H1 (cell line): ENCODE measurements around the gene PASK. TPM values are rescaled to one million over a fixed set of nuclear protein-coding genes. Genes with fewer than 3 reads are reported as not detected.

Experiments used
- CREB1 ChIP-seq: IDR thresholded peaks from 2 replicates; pipeline ENCODE4 v1.6.1; 2012; ENCODE audit warnings: inconsistent platforms
- CTBP2 ChIP-seq: IDR thresholded peaks from 2 replicates; pipeline ENCODE4 v1.7.0; 2011; ENCODE audit warnings: borderline replicate concordance, mild to moderate bottlenecking, moderate library complexity, mixed read lengths, low read length; ENCODE audit not compliant: insufficient read depth, insufficient read length
- EZH2 ChIP-seq: fragments of 200-600 bp; sonication (generic); IDR thresholded peaks from 2 replicates; pipeline ENCODE4 v1.7.1; 2012; ENCODE audit warnings: low read depth, mild to moderate bottlenecking, moderate library complexity, low read length, inconsistent platforms; ENCODE audit not compliant: severe bottlenecking
- HDAC2 ChIP-seq, 2 experiments: fragments of 300-600 bp in 1 of 2; sonication (generic) in 1 of 2; IDR thresholded peaks; 2 replicates each; pipeline ENCODE4 v1.6.1; 2011 to 2012; ENCODE audit warnings: low read depth in 2 of 2, low read length in 2 of 2, mild to moderate bottlenecking in 2 of 2, moderate library complexity in 2 of 2, borderline replicate concordance in 1 of 2, inconsistent platforms in 1 of 2
- RBBP5 ChIP-seq: IDR thresholded peaks from 2 replicates; pipeline ENCODE4 v1.7.1; 2012; ENCODE audit warnings: low read depth, mild to moderate bottlenecking, inconsistent platforms, low read length, moderate library complexity, borderline replicate concordance
- TBP ChIP-seq: IDR thresholded peaks from 2 replicates; pipeline ENCODE4 v1.6.1; 2011; ENCODE audit warnings: low read depth, low read length, improper control_type of control experiment
- polyA plus RNA-seq, 7 experiments: library from polyadenylated mRNA; depleted of rRNA in 3 of 7; stranded (reverse) in 5 of 7; unstranded in 2 of 7; fragments of >200 nt in 5 of 7; fragments of 200-250 nt in 2 of 7; gene quantifications; 1 replicate in 5 of 7; 2 replicates in 1 of 7; 4 replicates in 1 of 7; pipeline versions ENCODE4 v1.2.1 to v1.2.3, GENCODE V29; 2011 to 2013; ENCODE audit warnings: missing spikeins in 2 of 7, mixed read lengths in 2 of 7
- total RNA-seq: library from RNA; stranded (reverse); fragmentation: NEBNext Ultra II Directional; extraction: Animal tissue kit (Norgen Biotek cat#: 25700); gene quantifications from 2 replicates; pipeline ENCODE4 v1.2.1, GENCODE V29; 2021
- TF ChIP-seq, protein P1 (sequence below): IDR thresholded peaks from 2 replicates; pipeline ENCODE4 v1.6.1; 2011; ENCODE audit warnings: low read length, improper control_type of control experiment

PASK gene
- total and polyA plus RNA-seq, 2 of the 8 experiments (the other 6 are each of a cell fraction or from before 2014, with no cell fraction given): 20.5 to 66.1 TPM

DNA sequence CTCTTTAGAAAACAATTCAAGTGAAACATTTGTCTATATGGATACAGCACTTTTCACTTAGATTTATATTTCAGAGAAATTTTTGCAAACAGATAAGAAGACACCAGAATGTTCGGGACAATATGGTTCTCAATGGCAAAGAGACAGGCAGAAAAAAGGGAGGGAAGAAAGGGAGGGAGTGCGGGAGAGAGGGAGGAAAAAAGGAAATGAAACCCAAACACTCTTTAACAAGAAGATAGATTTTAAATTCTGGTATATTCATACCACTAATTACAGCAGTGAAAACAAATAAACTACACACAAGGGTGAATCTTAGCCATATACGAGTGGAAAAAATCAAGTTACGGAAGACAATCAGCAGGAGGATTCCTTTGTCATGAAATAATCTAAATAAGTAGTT is 3.0 kb downstream of the PASK start (continued):
- TF ChIP-seq, protein P1, sequence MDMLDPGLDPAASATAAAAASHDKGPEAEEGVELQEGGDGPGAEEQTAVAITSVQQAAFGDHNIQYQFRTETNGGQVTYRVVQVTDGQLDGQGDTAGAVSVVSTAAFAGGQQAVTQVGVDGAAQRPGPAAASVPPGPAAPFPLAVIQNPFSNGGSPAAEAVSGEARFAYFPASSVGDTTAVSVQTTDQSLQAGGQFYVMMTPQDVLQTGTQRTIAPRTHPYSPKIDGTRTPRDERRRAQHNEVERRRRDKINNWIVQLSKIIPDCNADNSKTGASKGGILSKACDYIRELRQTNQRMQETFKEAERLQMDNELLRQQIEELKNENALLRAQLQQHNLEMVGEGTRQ: no peak
- TF ChIP-seq EZH2 (no peak), CTBP2 (no peak), RBBP5 (no peak), CREB1 (no peak), TBP (no peak), HDAC2 (IDR thresholded peaks at IDR 0.05; ENCODE audit: borderline replicate concordance in 1 of 2, low read depth in 2 of 2, low read length in 2 of 2) (no peak)
